Aorta (tissue), 5 donors: ENCODE data around the gene NYNRIN. TPM values are rescaled to one million over a fixed set of nuclear protein-coding genes. Genes with fewer than 3 reads are reported as not detected.
A peak's percentile ranks its signal among the peaks of the same experiment; 100 is the strongest.
"Not testable (repeated sequence)": the region's sequence is repeated elsewhere in the genome, so short reads cannot be mapped to it uniquely, and the experiment has no call there.

Experiments used
- ATAC-seq: fragments of 200-7000 bp; cut with Tn5 transposase; one replicate; pipeline ENCODE4 v1.9.1; 2022; ENCODE audit warnings: moderate library complexity; ENCODE audit not compliant: low FRiP score
- DNase-seq, 2 donors: peaks; one replicate each; pipeline ENCODE4 v3.0.0-alpha.2; 2020
- H3K27ac ChIP-seq, 2 donors: one replicate each; pipeline ENCODE4 v1.5.1; 2013; ENCODE audit warnings: low read length in 2 of 2, mild to moderate bottlenecking in 2 of 2, moderate library complexity in 2 of 2, control low read depth in 1 of 2, inconsistent platforms in 1 of 2, low read depth in 1 of 2
- H3K27me3 ChIP-seq, 2 donors: one replicate each; pipeline ENCODE4 v1.6.1; 2013; ENCODE audit warnings: control low read depth in 1 of 2, low read length in 1 of 2, mild to moderate bottlenecking in 1 of 2, moderate library complexity in 1 of 2; ENCODE audit not compliant: insufficient read depth in 2 of 2, control insufficient read depth in 1 of 2
- H3K36me3 ChIP-seq, 2 donors: one replicate each; pipeline ENCODE4 v1.6.1; 2013; ENCODE audit warnings: control low read depth in 1 of 2, low read length in 1 of 2, mild to moderate bottlenecking in 1 of 2; ENCODE audit not compliant: insufficient read depth in 2 of 2, control insufficient read depth in 1 of 2
- H3K4me1 ChIP-seq, 2 donors: one replicate each; pipeline ENCODE4 v1.6.1; 2013; ENCODE audit warnings: low read length in 2 of 2, control low read depth in 1 of 2, mild to moderate bottlenecking in 1 of 2, moderate library complexity in 1 of 2; ENCODE audit not compliant: insufficient read depth in 2 of 2, control insufficient read depth in 1 of 2
- H3K4me3 ChIP-seq, 2 donors: one replicate each; pipeline ENCODE4 v1.5.1; 2013; ENCODE audit warnings: low read length in 2 of 2, control low read depth in 1 of 2, mild to moderate bottlenecking in 1 of 2
- H3K9me3 ChIP-seq: one replicate; pipeline ENCODE4 v1.6.1; 2013; ENCODE audit warnings: mild to moderate bottlenecking, low read length; ENCODE audit not compliant: control insufficient read depth
- WGBS, 2 donors: extraction: QIAGEN DNeasy Blood & Tissue Kit; methylation state at CpG; one replicate each; pipeline ENCODE4 v1.1.7; 2013; 5-methylcytosine and 5-hydroxymethylcytosine counted together
- intact Hi-C, 2 donors: fragments of 100-400 bp; cut with DNase I; formaldehyde crosslinking; loops; one replicate each; pipeline versions ENCODE4 v1.14.2 to v1.15.0; 2022
- long read RNA-seq, 2 donors: library from polyadenylated mRNA; unstranded; transcript quantifications; one replicate each; pipeline ENCODE4 v2.0.0, GENCODE V29; 2020 to 2021
- polyA plus RNA-seq, 2 donors: library from polyadenylated mRNA; stranded (reverse); fragments of 200-250 nt; gene quantifications; one replicate each; pipeline ENCODE4 v1.2.3, GENCODE V29; 2013
- total RNA-seq, 2 donors: library from RNA; stranded (reverse); fragmentation: NEBNext Ultra II Directional; extraction: Animal tissue kit (Norgen Biotek cat#: 25700); gene quantifications; one replicate each; pipeline ENCODE4 v1.2.1, GENCODE V29; 2021
- donor health status: healthy with polysubstance abuse.
- donor health status: Bipolar disorder and iron deficiency.
- donor health status: DM: no; HTN: no; CAD: no.
- donor health status: DM: no; HTN: no; CAD: no.
- donor health status: DM: yes; HTN: yes; CAD: no.

NYNRIN gene
- total RNA-seq: 10 to 100 TPM; 11.2 to 31.6 TPM
- polyA plus RNA-seq: 1 to 10 TPM; 1.8 to 5.2 TPM
- long read RNA-seq, donor 1, partial matches to known transcripts: 0 of 18 reads
- long read RNA-seq, donor 1, other reads (novel, unspliced or antisense): 18 of 18 reads
- long read RNA-seq, donor 2, full-length matches to known transcripts: 1 of 18 reads
- long read RNA-seq, donor 2, partial matches to known transcripts: 2 of 18 reads
- long read RNA-seq, donor 2, other reads (novel, unspliced or antisense): 15 of 18 reads

- H3K4me1 ChIP-seq: no peaks in the 10 kb centered on the region
- H3K4me3 ChIP-seq: peak within 1 kb of the TSS; percentile 58 to 93
- no peaks in the 10 kb centered on the region for H3K9me3 ChIP-seq
- no peak within 1 kb of the TSS for H3K27ac ChIP-seq
- intact Hi-C loops: loop anchor here in 1 of 2 donors (1.0 to 2.0 kb wide), 2 partner anchors 30 to 48 kb away; partner anchors contain the start of gene NFATC4
- peak; percentile 79 for ATAC-seq
- 1 to 2% methylated on average over 22 to 57 of the region's 57 CpGs for WGBS, 2 donors
- peak; percentile 76 to 84 for DNase-seq
- H3K36me3 ChIP-seq: no peaks in the 10 kb centered on the region
- no peaks in the 10 kb centered on the region for H3K27me3 ChIP-seq
These were observed at the start of gene NYNRIN for GRCh38 chr14:24398653-24399446. TSS of gene NYNRIN (plus strand) at chr14:24399003. CDS start at chr14:24399247, 244 bp downstream.

GRCh38 chr14:24349742-24350141 is 49.1 kb upstream of the NYNRIN start:
- intact Hi-C loops: no loop called here
- no peak for DNase-seq
- H3K27me3 ChIP-seq: no peaks in the 10 kb centered on the region
- no peak for ATAC-seq
- no peaks in the 10 kb centered on the region for H3K4me1 ChIP-seq
- H3K4me3 ChIP-seq: no peak overlapping the region
- 46 to 49% methylated on average over 5 of the region's 5 CpGs for WGBS, 2 donors
- H3K9me3 ChIP-seq: no peaks in the 10 kb centered on the region
- no peak overlapping the region for H3K27ac ChIP-seq
- no peaks in the 10 kb centered on the region for H3K36me3 ChIP-seq

GRCh38 chr14:24351517-24351916 is 47.3 kb upstream of the NYNRIN start:
- no peaks in the 10 kb centered on the region for H3K9me3 ChIP-seq
- 10 to 15% methylated on average over 4 of the region's 4 CpGs for WGBS, 2 donors
- no peaks in the 10 kb centered on the region for H3K4me1 ChIP-seq
- H3K27me3 ChIP-seq: no peaks in the 10 kb centered on the region
- no peak overlapping the region for H3K27ac ChIP-seq
- intact Hi-C loops: loop anchor here in 1 of 2 donors (1.0 kb wide), 1 partner anchor 48 kb away; the partner anchor contains the start of gene NYNRIN
- ATAC-seq (no peak), DNase-seq (peak in 1 of 2 donors; percentile 54)
- no peaks in the 10 kb centered on the region for H3K36me3 ChIP-seq
- no peak overlapping the region for H3K4me3 ChIP-seq

GRCh38 chr14:24353559-24354481 is 45.0 kb upstream of the NYNRIN start:
- H3K9me3 ChIP-seq: no peaks in the 10 kb centered on the region
- intact Hi-C loops: no loop called here
- no peaks in the 10 kb centered on the region for H3K4me1 ChIP-seq
- H3K27ac ChIP-seq: no peak overlapping the region
- no peak for ATAC-seq
- no peaks in the 10 kb centered on the region for H3K27me3 ChIP-seq
- no peak for DNase-seq
- H3K36me3 ChIP-seq: no peaks in the 10 kb centered on the region
- H3K4me3 ChIP-seq: no peak overlapping the region
- WGBS, 2 donors: 60 to 78% methylated on average over 4 to 5 of the region's 5 CpGs

GRCh38 chr14:24354482-24354825 is 44.3 kb upstream of the NYNRIN start:
- DNase-seq, H3K27ac ChIP-seq, H3K4me3 ChIP-seq, H3K4me1 ChIP-seq, ATAC-seq, H3K36me3 ChIP-seq, intact Hi-C loops, H3K9me3 ChIP-seq, H3K27me3 ChIP-seq: not testable (repeated sequence)
- 90 to 96% methylated on average over 3 of the region's 3 CpGs for WGBS, 2 donors

GRCh38 chr14:24355009-24355408 is 43.8 kb upstream of the NYNRIN start:
- ATAC-seq (no peak), DNase-seq (no peak)
- Histone ChIP-seq H3K9me3 (no peaks in the 10 kb centered on the region), H3K4me3 (no peak overlapping the region), H3K4me1 (no peaks in the 10 kb centered on the region), H3K27ac (no peak overlapping the region), H3K36me3 (no peaks in the 10 kb centered on the region), H3K27me3 (no peaks in the 10 kb centered on the region)
- intact Hi-C loops: no loop called here
- WGBS, 2 donors: 90 to 91% methylated on average over 7 of the region's 7 CpGs

GRCh38 chr14:24356208-24356607 is 42.6 kb upstream of the NYNRIN start:
- Histone ChIP-seq H3K4me1 (no peaks in the 10 kb centered on the region), H3K4me3 (no peak overlapping the region), H3K9me3 (no peaks in the 10 kb centered on the region), H3K36me3 (no peaks in the 10 kb centered on the region), H3K27me3 (no peaks in the 10 kb centered on the region), H3K27ac (no peak overlapping the region)
- intact Hi-C loops: no loop called here
- no peak for ATAC-seq
- WGBS, 2 donors: 92 to 94% methylated on average over 4 of the region's 4 CpGs
- DNase-seq: no peak

- H3K4me1 ChIP-seq: no peaks in the 10 kb centered on the region
- no peak overlapping the region for H3K27ac ChIP-seq
- no peaks in the 10 kb centered on the region for H3K36me3 ChIP-seq
- no peak overlapping the region for H3K4me3 ChIP-seq
- intact Hi-C loops: no loop called here
- H3K9me3 ChIP-seq: no peaks in the 10 kb centered on the region
- DNase-seq (no peak), ATAC-seq (no peak)
- no peaks in the 10 kb centered on the region for H3K27me3 ChIP-seq
- WGBS, 2 donors: 96 to 99% methylated on average over 3 of the region's 3 CpGs
These were observed 38.5 kb upstream of the NYNRIN start for GRCh38 chr14:24360281-24360680.
